T1000 (cell line): ENCODE results near the gene COX20.
"Not testable (repeated sequence)": the region's sequence is repeated elsewhere in the genome, so short reads cannot be mapped to it uniquely, and the experiment has no call there.

Experiments
- DNase-seq: peaks from one replicate; lab custom pipeline; 2025; ENCODE audit warnings: mixed read lengths; lab: John Stamatoyannopoulos, UW

The COX20 gene

DNA sequence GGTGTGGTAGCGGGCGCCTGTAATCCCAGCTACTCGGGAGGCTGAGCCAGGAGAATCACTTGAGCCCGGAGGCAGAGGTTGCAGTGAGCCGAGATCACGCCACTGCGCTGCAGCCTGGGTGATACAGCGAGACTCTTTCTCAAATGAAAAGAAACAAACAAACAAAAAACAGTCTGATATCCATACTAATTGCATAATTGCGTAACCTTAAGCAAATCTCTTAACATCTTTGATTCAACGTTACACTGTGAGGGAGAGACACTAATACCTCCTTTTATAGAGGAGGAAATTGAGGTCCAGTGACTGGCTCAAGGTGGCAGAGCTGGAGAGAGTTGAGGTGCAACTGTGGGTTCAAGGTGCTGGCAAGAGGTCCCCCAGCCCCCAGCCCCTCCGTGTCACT, 12.6 kb upstream of the COX20 start:
- DNase-seq = no peak

DNA sequence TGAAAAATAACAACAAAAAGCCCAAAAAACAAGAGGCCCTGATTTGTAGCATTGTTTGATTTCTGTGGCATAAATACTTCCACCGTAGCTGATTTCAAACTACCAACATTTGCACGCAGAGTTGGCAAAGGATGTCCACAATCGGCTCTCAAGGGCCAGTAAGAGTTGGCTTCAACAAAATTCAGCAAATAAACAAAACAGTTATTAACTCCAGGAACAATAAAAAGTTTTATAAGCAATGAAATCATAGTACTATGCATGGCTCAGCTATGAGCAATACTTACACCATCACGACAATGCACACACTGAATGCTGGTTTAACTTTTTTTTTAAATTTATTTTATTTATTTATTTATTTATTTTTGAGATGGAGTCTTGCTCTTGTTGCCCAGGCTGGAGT, 8.7 kb upstream of the COX20 start:
- DNase-seq = no peak

DNA sequence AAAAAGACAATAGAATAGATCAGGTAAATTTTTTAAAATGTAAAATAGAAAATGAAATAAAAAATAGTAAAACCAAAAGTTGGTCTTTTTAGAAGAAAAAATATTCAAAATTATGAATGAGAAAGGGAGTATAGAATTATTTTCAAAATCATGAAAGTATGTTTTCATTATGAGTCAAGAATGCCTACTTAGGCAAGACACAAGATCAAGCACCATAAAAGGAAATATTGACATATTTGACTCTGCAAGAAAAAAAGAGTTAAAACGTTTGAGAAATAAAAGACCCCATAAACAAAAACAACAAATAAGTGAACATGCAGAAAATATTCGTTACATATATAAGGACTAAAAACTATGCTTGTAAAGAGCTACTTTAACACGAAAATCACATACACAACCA, 4.8 kb upstream of the COX20 start:
- DNase-seq = no peak

DNA sequence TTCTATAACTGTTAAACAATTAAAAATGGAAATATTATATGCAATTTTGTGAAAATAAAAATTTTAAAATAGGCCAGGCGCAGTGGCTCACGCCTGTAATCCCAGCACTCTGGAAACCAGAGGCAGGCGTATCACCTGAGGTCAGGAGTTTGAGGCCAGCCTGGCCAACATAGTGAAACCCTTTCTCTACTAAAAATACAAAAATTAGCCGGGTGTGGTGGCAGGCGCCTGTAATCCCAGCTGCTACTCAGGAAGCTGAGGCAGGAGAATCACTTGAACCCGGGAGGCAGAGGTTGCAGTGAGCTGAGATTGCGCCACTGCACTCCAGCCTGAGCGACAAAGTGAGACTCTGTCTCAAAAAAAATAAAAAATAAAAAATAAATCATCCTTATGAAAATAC, 2.2 kb upstream of the COX20 start:
- DNase-seq = not testable (repeated sequence)

DNA sequence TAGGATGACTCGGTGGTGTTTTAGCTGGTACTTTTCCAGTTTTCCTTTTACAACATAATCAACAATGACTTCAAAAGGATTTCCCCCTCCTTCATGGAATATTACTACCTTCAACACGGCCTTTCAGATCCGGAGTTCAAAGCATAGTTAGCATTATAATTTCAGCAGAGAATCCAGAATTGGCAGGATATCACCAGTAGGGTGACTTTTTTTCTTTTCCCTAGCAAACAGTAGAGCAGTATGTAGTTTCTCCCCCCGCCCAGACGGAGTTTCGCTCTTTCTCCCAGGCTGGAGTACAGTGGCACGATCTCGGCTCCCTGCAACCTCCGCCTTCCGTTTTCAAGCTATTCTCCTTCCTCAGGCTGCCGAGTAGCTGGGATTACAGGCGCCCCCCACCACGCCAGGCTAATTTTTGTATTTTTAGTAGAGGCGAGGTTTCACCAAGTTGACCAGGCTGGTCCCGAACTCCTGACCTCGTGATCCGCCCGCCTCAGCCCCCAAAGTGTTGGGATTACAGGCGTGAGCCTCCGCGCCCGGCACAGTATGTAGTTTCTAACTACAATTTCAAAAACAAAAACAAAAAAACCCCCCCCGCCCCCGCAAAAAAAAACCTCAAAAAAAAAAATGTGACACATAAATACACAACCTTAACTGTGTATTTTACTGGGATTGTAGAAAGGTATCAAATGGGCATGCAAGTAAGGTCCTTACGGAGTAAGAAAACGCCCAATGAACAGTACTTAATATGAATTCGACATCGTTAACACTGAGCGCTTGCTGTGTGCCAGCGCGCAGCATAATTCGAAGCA, 1.5 kb upstream of the COX20 start:
- no peak for DNase-seq

DNA sequence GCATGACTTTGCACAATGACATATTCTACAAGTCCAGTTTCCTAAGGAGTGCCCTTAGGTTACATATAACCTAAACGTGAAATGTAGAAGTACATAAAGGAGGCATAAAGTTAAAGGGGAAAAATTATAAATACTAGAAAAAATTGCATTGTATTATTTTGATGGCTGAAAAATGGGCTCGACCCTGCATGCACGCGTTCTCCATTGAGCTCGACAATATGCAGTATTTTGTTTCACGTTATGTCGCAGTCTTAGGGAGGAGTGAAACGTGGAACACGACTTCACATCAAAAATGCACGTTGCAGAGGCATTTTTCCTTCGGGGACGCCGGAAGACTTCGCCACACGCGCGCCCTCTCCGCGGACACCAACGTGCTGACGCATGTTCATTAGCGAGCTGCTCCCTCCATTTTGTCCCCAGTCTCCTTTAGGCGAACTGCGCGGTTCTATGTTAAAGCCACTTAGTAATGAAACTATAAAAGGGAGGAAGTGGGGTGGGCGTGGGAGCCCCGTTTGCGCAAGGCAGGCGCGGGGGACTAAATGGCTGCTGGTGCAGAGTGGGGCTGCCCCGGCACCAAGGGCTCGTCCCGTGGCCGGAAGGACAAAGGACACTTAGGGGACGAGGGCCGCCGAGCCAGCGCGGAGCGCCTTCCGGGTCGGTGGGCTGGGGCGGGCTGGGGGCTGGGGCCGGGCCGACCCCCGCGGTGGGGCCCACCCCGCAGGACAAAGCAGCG, 749 bp upstream of the COX20 start:
- peak; percentile 88 for DNase-seq

DNA sequence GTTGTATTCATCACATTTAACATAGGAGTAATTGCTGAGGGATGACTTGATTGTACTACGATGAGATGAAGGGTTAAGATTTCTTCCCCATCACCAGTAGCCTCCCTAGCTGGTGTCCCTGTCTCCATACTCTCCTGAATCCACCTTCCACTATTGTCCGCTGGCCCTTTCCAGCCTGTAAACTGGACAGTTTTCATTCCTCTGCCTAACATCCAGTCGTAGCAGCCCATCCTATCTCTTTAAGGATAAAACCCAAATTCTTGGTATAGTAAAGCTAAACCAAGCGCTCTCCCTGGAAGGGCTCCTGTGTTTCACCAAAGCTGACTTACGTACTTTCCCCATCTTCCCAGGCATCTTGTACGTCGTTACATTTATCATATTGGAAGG, 670 bp downstream of the COX20 start:
- DNase-seq = no peak

DNA sequence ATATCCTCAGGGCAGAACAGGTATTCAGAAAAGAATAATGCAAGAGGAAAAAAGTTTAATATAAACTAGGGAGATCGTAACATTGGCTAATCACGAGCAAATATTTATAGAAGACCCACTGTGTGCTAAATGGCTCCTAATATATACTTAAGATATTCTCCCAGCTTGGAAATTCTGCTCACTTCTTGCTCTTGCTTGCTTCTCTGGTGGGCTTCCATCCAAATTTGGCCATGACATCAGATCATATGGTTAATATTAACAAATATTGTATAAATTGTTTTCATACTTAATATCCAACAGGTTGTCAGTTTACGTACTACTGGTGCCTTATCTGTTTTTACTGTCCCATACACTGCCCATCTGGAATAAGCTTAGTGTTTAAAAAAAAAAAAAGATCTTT, 1.1 kb downstream of the COX20 start:
- no peak for DNase-seq

DNA sequence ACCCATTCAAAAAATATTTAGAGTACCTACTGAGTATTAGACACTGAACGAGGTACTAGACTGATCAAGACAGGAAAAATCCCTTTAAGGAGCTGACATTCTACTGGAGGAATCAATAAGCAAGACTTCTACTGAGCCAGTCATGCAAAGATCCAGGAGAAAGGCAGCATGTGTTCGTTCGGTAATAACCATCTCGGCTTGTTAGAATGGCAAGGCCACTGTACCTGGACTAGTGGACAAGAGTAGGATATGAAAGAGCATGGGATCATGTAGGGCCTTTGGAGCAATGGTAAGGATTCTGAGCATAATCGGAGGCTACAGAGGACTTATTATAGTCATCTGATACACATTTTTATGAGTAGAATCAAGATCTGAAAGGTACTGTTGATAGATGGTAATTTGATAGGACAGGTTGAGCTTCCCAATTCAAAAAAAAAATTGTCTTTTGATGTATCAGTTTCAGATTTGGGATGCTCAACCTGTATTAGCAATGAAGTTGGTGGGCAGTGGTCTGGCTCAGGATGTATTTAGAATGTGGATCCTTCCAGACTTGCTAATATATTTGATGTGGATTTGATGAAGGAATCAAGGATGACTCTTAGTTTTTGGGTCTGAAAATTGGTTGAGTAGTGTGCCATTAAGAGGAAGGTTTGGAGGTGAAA, 2.3 kb downstream of the COX20 start:
- no peak for DNase-seq

DNA sequence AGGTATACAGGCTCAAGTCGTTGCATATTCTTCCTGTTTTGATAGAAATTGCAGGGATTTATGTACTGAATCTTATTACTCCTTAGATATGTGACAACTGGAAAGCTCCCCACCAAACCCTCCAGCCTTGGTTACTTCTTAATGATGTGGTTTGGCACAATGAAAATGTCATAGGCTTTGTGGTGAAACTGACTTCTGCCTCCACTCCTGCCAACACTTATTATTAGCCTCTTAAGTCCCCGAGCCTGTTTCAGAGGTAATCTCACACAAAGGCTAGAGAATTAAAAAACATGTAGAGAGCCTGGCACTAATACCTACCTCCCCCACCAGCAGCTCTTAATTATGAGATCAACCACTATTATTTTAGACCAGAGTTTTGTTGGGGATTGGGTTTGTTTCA, 4.2 kb downstream of the COX20 start:
- no peak for DNase-seq

DNA sequence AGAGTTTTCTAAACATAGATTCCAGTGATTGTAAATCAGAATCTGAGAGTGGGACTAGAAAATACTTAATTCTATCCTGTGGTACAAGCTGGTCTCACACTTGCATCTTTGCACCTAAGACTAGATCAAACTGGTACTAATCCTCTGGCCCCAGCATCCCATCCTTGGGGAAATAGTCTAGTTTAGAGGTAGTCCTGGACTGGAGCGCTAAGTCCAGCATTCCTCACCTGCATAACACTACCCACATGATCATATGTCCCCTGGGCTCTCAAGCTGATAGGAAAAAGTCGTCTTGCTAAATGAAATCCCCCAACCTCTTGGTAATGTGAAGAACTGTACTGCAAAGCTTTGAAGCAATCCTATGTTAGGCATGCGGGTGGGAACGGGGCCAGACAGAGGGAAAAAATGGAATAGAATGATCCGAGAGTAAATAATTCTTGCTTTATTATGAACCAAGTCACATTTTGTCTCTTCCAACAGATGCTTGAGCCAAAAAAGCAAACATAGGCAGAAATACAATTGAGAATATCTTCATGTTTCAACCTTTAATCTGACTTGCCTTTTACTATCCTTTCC, 4.8 kb downstream of the COX20 start:
- no peak for DNase-seq

DNA sequence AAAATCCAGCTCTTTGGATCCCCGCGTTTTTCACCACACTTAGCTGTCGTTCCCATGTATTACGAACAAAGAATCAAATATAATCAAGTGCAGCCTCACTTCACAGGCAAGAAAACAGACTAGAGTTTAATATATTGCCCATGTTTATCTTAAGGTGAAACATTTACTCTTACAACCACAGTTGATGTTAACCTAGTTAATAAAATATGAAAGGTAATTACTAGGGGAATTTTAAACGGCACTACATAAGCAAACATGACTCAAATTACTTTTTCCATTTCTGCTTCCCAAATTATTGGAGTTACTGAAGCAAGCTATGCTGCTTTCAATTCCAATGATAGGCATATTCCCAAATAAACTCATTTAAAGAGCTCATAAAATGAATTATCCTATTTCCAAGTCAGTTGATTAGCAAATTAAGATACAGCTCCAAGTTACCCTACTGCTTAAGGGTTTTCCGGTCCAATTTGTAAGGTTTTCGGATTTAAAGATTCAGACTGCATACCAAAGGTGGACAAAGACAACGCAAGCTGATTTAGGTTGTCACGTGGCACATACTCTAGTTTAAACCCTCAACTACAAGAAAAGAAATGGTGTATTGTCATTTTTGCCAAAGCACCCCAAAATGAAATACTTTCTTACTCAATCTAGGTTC, 5.9 kb downstream of the COX20 start:
- DNase-seq = no peak

DNA sequence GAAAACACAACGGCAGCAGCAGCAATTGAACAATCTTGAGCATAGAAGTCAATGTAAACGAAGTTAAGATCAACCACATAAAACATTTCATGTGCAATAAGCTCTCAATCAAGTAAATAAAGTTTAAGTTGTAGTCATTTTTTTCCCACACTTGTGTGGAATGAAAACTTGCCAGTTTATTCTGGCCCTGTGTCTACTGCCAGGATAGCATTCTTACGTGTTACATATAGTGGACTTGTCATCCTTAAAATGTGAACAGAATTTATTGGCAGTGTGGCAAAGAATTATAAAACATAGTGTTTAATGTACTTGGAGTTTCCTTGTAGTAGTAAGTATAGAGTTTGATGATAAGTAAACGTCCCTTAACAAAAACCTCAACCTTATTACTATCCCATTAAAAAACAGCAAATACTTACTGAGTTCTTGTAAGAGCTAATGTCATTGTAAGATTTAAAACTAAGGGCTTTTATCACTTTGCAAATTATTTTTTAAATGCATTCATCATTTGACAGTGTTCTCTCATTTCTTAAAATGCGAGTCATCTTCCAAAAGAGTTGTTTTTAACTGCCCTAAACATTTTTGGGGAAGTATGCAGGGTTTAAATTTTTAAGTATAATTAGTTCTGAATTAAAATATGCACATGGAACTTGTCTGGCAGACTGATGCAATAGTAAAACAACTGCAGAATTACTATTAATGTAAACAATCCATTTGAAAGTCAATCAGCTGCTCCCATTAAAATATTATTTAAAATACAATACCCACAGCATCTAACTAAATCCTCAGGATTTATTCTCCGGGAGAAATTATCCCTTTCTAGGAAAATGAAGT, 7.9 kb downstream of the COX20 start:
- no peak for DNase-seq

DNA sequence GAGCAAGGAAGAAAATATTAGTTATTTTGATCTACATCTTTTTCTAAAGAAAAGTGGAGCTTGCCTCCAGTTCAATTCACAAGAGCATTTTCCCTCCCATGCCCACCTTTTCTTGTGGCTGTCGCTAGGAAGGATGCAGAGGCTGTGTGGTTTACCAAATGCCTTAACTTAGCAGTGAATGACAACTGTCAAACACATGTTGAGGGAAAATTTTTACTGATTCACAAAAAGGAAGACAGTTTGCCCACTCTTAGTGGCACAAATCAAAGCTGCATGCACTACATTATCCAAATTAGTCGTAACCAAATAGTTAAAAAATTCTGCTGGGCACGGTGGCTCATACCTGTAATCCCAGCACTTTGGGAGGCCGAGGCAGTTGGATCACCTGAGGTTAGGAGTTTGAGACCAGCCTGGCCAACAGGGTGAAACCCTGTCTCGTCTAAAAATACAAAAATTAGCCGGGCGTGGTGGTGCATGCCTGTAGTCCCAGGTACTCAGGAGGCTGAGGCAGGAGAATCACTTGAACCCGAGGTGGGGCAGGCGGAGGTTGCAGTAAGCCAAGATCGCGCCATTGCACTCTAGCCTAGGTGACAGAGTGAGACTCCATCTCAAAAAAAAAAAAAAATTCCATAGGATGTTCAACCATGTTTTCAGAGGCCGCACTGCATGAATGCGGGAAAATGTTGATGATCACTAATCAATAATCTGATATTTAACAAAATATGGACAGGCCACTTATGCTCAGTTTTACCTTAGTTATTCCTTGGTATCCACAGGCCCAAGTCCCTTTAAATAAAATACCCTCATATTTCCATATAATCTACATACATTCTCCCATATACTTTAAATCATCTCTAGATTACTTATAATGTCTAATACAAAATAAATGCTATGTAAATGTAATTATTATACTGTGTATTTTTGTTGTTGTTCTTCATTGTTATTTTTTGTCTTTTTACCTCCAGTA, 9.0 kb downstream of the COX20 start:
- no peak for DNase-seq

DNA sequence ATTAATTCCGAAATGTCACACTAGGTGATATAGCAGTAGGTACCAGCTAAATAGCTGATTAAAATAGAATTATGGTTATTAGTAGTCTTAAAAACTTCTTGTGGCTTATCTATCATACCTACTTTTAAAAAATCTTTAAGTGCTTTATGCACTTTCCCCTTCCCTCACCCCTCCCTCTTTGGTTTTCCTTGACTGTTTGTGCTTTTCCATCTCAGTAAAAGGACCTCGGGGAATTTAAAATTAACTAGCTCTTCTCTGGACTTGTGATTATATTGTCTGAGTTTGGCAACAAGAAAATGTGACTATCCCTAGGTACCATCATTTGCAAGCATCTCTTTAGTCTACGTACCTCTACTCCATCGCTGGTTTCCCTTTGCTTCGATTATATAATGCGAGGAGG, 11.2 kb downstream of the COX20 start:
- DNase-seq = no peak

DNA sequence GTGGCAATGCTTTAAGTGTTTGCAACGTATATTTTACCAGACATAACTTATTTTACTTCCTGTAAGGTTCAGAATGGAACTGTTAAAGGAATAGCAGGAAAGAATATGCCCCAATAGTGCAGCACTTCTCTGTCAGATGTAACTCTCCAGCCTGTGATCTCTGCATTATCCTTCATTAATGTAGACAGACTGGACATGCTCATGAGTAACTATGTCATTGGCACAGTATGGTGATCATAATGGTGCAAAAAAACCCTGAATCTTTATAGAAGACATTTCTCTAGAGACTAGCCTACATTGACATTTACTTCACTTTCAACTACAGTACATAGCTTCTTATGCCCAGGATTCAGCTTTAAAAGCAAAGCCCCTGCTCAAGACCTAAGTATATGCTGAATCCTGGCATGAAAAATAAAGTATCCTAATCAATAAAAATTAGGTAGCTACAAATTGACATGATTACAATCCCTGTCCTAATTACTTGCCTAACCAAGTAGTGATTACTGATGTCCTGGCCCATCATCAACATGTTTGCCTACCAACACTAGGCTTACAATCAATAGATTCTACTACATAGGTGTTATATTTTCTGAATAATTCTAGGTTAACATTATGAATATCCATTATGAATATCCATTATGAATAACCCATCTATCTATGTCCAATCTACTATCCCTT, 13.9 kb downstream of the COX20 start:
- no peak for DNase-seq

DNA sequence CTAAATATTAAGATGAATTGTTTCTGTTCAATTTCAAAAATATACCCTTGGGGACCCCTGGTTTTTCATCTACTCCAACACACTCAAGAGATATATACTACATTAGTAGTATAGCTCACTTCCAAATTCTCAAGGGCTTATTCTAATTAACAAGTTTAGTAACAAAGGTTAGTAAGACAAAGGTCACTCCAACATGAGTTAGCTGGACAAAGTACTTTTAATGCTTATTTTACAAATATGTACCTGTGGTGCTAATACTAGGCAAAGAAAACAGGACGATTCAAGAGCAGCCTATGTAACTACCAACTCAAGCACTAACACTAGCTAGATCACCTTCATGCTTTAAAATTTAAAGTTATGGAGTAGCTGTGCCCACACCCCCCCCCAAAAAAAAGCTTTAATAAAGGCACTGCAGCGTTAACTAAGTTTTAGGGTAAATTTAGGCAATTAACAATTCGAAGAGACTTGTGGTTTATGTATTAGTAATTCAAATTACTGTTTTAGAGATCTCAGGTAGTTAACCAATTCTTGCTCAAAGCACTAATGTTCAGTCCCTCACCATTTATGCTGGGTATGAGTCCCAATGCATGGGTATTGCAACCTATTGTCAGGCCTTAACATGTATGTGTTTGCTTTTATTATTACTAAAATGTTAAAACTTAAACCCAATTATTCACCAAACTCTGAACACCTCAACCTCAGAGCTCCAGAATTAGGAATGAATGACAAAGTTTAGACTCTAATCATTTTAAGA, 14.8 kb downstream of the COX20 start:
- no peak for DNase-seq

DNA sequence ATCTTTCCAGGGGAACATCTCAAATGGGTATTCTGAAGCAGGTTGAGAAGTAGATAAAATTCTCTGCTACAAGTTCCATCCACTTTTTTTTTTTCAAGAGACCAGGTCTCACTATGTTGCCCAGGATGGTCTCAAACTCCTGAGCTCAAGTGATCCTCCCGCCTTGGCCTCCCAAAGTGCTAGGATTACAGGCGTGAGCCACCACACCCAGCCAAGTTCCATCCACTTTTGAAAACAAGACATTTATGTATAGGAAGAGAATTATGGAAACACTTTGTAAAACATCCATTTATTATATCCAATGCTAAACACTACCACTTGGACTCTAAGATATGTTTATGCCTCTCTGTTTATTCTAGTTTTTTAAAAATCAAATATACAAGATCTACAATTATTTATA, 15.4 kb downstream of the COX20 start:
- DNase-seq = no peak
